HepG2 (cell line): ENCODE results near the gene ZNF578. TPM values are rescaled to one million over a fixed set of nuclear protein-coding genes. Genes with fewer than 3 reads are reported as not detected.

Experiments used
- CBFB ChIP-seq: sonication (generic); formaldehyde crosslinking; IDR thresholded peaks from 2 replicates; pipeline ENCODE4 v1.4.0; 2020; ENCODE audit warnings: missing genetic modification reagents
- CENPX ChIP-seq: sonication (generic); formaldehyde crosslinking; IDR thresholded peaks from 2 replicates; pipeline ENCODE4 v1.9.0; 2021; ENCODE audit warnings: mild to moderate bottlenecking, missing genetic modification reagents, moderate library complexity
- CREBL2 ChIP-seq: sonication (generic); formaldehyde crosslinking; IDR thresholded peaks from 2 replicates; pipeline ENCODE4 v1.8.1; 2023; ENCODE audit warnings: missing genetic modification reagents, mild to moderate bottlenecking, borderline replicate concordance
- HCFC1 ChIP-seq: fragments of 150-350 bp; IDR thresholded peaks from 2 replicates; pipeline ENCODE4 v1.6.1; 2014; ENCODE audit warnings: low read depth, low read length
- MED13 ChIP-seq: sonication (generic); formaldehyde crosslinking; IDR thresholded peaks from 2 replicates; pipeline ENCODE4 v1.5.0; 2020; ENCODE audit warnings: missing genetic modification reagents
- RERE ChIP-seq: IDR thresholded peaks from 2 replicates; pipeline ENCODE4 v1.6.1; 2016; ENCODE audit warnings: low read depth, missing genetic modification reagents, missing compliant biosample characterization
- REXO4 ChIP-seq: sonication (generic); formaldehyde crosslinking; IDR thresholded peaks from 2 replicates; pipeline ENCODE4 v1.8.0; 2022; ENCODE audit warnings: missing genetic modification reagents, mild to moderate bottlenecking, borderline replicate concordance
- SIX1 ChIP-seq: sonication (generic); formaldehyde crosslinking; IDR thresholded peaks from 2 replicates; pipeline ENCODE4 v1.4.0; 2020; ENCODE audit warnings: missing genetic modification reagents, borderline replicate concordance
- SPEN ChIP-seq: sonication (generic); formaldehyde crosslinking; IDR thresholded peaks from 2 replicates; pipeline ENCODE4 v1.5.1; 2020; ENCODE audit warnings: low read depth, mild to moderate bottlenecking, missing genetic modification reagents
- THAP11 ChIP-seq: IDR thresholded peaks from 2 replicates; pipeline ENCODE4 v1.6.1; 2016; ENCODE audit warnings: missing biosample characterization, missing genetic modification reagents
- ZBTB7B ChIP-seq: sonication (generic); formaldehyde crosslinking; IDR thresholded peaks from 2 replicates; pipeline ENCODE4 v1.4.0; 2020; ENCODE audit warnings: missing genetic modification reagents
- ZNF615 ChIP-seq: sonication (generic); formaldehyde crosslinking; IDR thresholded peaks from 2 replicates; pipeline ENCODE4 v1.5.0; 2020; ENCODE audit warnings: mild to moderate bottlenecking, missing genetic modification reagents, borderline replicate concordance
- ZNF7 ChIP-seq: IDR thresholded peaks from 2 replicates; pipeline ENCODE4 v1.6.1; 2016; ENCODE audit warnings: missing biosample characterization, missing genetic modification reagents
- ZNF816 ChIP-seq: sonication (generic); formaldehyde crosslinking; IDR thresholded peaks from 2 replicates; pipeline ENCODE4 v1.8.0; 2022; ENCODE audit warnings: missing genetic modification reagents, mild to moderate bottlenecking, borderline replicate concordance
- ZSCAN31 ChIP-seq: sonication (generic); formaldehyde crosslinking; IDR thresholded peaks from 2 replicates; pipeline ENCODE4 v1.5.0; 2020; ENCODE audit warnings: low read depth, mild to moderate bottlenecking, missing genetic modification reagents
- polyA plus RNA-seq, 8 experiments: library from polyadenylated mRNA; depleted of rRNA in 3 of 8; stranded (reverse) in 7 of 8; unstranded in 1 of 8; fragments of >200 nt; fragmentation: Illumina TruSeq in 4 of 8; extraction: Trizol in 4 of 8; gene quantifications; 2 replicates each; pipeline versions ENCODE4 v1.2.1 to v1.2.3, GENCODE V29; 2011 to 2016; ENCODE audit warnings: low read depth in 4 of 8, missing spikeins in 1 of 8, mixed read lengths in 1 of 8; ENCODE audit not compliant: insufficient read depth in 1 of 8
- total RNA-seq, 5 experiments: library from RNA; depleted of rRNA; stranded (reverse); fragments of >200 nt; fragmentation: Illumina TruSeq; extraction: Trizol; gene quantifications; 2 replicates each; pipeline ENCODE4 v1.2.3, GENCODE V29; 2016; ENCODE audit warnings: low read depth in 1 of 5
- TF ChIP-seq, protein P1 (sequence below): sonication (generic); formaldehyde crosslinking; IDR thresholded peaks from 2 replicates; pipeline ENCODE4 v1.4.0; 2020; ENCODE audit warnings: missing genetic modification reagents
- TF ChIP-seq, protein P2 (sequence below): sonication (generic); formaldehyde crosslinking; IDR thresholded peaks from 2 replicates; pipeline ENCODE4 v1.4.0; 2020; ENCODE audit warnings: mild to moderate bottlenecking, missing genetic modification reagents

ZNF578 gene
- total and polyA plus RNA-seq, 2 of the 13 experiments (the other 11 are each of a cell fraction or from before 2014, with no cell fraction given), result not detected

GRCh38 chr19:52527134-52527955 lies 74.0 kb downstream of the ZNF578 start, which contains the start of gene ZNF808 (continued):
- TF ChIP-seq, protein P1, sequence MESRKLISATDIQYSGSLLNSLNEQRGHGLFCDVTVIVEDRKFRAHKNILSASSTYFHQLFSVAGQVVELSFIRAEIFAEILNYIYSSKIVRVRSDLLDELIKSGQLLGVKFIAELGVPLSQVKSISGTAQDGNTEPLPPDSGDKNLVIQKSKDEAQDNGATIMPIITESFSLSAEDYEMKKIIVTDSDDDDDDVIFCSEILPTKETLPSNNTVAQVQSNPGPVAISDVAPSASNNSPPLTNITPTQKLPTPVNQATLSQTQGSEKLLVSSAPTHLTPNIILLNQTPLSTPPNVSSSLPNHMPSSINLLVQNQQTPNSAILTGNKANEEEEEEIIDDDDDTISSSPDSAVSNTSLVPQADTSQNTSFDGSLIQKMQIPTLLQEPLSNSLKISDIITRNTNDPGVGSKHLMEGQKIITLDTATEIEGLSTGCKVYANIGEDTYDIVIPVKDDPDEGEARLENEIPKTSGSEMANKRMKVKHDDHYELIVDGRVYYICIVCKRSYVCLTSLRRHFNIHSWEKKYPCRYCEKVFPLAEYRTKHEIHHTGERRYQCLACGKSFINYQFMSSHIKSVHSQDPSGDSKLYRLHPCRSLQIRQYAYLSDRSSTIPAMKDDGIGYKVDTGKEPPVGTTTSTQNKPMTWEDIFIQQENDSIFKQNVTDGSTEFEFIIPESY (CRISPR knock-in tag), result no peak
- TF ChIP-seq MED13 (CRISPR knock-in tag), result no peak
- no peak for TF ChIP-seq ZBTB7B
- TF ChIP-seq REXO4, result no peak
- no peak for TF ChIP-seq RERE
- peak; percentile 70 for TF ChIP-seq THAP11
- no peak for TF ChIP-seq SPEN (CRISPR knock-in tag)
- TF ChIP-seq, protein P2, sequence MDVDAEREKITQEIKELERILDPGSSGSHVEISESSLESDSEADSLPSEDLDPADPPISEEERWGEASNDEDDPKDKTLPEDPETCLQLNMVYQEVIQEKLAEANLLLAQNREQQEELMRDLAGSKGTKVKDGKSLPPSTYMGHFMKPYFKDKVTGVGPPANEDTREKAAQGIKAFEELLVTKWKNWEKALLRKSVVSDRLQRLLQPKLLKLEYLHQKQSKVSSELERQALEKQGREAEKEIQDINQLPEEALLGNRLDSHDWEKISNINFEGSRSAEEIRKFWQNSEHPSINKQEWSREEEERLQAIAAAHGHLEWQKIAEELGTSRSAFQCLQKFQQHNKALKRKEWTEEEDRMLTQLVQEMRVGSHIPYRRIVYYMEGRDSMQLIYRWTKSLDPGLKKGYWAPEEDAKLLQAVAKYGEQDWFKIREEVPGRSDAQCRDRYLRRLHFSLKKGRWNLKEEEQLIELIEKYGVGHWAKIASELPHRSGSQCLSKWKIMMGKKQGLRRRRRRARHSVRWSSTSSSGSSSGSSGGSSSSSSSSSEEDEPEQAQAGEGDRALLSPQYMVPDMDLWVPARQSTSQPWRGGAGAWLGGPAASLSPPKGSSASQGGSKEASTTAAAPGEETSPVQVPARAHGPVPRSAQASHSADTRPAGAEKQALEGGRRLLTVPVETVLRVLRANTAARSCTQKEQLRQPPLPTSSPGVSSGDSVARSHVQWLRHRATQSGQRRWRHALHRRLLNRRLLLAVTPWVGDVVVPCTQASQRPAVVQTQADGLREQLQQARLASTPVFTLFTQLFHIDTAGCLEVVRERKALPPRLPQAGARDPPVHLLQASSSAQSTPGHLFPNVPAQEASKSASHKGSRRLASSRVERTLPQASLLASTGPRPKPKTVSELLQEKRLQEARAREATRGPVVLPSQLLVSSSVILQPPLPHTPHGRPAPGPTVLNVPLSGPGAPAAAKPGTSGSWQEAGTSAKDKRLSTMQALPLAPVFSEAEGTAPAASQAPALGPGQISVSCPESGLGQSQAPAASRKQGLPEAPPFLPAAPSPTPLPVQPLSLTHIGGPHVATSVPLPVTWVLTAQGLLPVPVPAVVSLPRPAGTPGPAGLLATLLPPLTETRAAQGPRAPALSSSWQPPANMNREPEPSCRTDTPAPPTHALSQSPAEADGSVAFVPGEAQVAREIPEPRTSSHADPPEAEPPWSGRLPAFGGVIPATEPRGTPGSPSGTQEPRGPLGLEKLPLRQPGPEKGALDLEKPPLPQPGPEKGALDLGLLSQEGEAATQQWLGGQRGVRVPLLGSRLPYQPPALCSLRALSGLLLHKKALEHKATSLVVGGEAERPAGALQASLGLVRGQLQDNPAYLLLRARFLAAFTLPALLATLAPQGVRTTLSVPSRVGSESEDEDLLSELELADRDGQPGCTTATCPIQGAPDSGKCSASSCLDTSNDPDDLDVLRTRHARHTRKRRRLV (CRISPR knock-in tag), result no peak
- TF ChIP-seq SIX1, result no peak
- no peak for TF ChIP-seq ZSCAN31
- no peak for TF ChIP-seq ZNF7 (CRISPR knock-in tag)
- TF ChIP-seq ZNF615 (CRISPR knock-in tag), result no peak
- TF ChIP-seq CREBL2 (CRISPR knock-in tag), result no peak
- 0 out of 2 replicates have a peak, but pooled peaks have one; percentile 10 for TF ChIP-seq CBFB (CRISPR knock-in tag)
- TF ChIP-seq CENPX (CRISPR knock-in tag), result no peak
- no peak for TF ChIP-seq ZNF816
- no peak for TF ChIP-seq HCFC1
